Measurements from ENCODE around the gene CES4A.
"Not testable (repeated sequence)": the region's sequence is repeated elsewhere in the genome, so short reads cannot be mapped to it uniquely, and the experiment has no call there.

DNA sequence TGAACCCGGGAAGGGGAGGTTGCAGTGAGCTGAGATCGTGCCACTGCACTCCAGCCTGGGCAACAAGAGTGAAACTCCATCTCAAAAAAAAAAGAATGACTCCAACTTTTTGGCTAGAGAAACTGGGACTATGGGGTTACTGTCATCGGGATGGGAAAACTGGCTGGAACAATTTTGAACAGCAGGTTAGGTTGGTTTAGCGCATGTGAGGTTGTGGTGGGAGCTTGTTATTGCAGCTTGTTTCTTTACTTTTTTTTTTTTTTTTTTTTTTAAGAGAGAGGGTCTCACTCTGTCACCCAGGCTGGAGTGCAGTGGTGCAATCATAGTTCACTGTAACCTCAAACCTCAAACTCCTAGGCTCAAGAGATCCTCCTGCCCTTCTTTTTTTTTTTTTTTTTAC is 53.1 kb downstream of the CES4A start:
- TF ChIP-seq, protein P1, sequence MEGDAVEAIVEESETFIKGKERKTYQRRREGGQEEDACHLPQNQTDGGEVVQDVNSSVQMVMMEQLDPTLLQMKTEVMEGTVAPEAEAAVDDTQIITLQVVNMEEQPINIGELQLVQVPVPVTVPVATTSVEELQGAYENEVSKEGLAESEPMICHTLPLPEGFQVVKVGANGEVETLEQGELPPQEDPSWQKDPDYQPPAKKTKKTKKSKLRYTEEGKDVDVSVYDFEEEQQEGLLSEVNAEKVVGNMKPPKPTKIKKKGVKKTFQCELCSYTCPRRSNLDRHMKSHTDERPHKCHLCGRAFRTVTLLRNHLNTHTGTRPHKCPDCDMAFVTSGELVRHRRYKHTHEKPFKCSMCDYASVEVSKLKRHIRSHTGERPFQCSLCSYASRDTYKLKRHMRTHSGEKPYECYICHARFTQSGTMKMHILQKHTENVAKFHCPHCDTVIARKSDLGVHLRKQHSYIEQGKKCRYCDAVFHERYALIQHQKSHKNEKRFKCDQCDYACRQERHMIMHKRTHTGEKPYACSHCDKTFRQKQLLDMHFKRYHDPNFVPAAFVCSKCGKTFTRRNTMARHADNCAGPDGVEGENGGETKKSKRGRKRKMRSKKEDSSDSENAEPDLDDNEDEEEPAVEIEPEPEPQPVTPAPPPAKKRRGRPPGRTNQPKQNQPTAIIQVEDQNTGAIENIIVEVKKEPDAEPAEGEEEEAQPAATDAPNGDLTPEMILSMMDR (IDR thresholded peaks at IDR 0.05): not testable (repeated sequence)
- TF ChIP-seq POLR2A (IDR thresholded peaks at IDR 0.05): not testable (repeated sequence)
